GM19193 (cell line): ENCODE measurements around the gene SELENOF.

Source experiments
- POLR2A ChIP-seq: IDR thresholded peaks from 4 replicates; pipeline ENCODE4 v1.6.1; 2011; ENCODE audit not compliant: insufficient read depth, insufficient read length; ENCODE audit errors: extremely low read depth

Gene SELENOF

DNA sequence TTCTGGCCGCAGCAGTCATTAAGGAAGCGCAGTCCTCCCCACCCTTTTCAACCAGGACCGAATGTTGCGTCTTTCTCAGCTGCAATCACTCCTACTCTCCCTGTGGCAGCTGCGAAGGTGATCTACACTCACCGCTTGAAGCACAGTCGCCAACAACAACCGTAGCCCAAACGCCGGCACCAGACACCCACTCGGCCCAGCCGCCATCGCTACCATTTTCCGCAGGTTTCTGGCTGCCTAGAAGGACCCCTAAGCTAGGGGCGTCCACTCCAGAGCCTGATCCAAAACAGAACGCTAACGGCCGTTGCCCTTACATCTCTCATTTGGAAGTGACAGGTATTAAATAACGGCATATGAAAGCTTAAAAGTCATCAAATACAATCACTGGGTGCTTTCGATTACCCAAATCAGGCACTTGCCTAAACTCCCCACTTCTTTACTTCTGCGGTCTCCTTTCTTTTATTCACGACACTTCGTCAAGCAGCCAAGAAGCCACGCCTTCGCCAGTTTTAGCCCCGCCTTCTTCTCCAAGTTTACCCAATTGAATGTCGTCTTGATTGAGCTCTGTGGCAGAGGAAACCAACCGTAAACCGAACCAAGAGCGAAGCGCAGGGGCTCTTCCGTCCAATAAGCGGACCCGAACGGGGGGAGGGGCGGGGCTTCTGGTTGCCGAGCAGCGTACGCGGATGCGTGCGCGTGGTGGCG lies at the start of gene SELENOF:
TSS of gene SELENOF (minus strand) at position 231 of the 705 bp plus-strand sequence. CDS start at position 216, 15 bp downstream.
- TF ChIP-seq POLR2A, result peak; percentile 88

DNA sequence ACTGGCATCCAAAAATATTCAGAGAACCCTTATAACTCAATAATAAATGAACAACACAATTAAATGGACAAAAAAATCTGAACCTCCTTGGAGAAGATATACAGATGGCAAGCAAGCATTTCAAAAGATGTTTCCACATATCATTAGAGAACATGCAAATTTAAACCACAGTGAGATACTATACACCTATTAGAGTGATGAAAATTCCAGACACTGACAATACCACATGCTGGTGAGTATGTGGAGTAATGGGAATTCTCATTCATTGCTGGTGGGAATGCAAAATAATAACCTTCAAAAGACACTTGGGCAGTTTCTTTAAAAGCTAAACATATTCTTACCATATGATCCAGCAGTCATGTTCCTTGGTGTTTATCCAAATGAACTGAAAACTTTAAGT lies 46.6 kb upstream of the SELENOF start:
- TF ChIP-seq POLR2A, result no peak

DNA sequence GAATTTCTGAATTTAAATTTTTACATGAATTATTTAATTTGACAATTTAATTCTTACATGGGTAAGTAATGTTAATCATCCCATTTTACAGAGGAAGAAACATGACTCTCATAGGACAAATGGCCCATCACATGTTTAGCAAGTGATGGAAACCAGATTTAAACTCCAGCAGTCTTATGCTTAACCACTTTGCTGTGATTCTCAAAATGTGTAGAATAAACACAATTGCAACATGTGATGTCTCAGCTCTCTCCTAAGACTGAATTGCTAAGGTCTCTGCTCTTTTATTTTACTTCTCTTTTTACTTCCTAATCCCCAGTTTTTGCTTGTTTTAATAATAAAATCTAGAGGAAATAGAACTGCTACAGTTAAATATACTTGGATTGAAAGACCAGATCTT lies 43.3 kb upstream of the SELENOF start:
- TF ChIP-seq POLR2A, result no peak

DNA sequence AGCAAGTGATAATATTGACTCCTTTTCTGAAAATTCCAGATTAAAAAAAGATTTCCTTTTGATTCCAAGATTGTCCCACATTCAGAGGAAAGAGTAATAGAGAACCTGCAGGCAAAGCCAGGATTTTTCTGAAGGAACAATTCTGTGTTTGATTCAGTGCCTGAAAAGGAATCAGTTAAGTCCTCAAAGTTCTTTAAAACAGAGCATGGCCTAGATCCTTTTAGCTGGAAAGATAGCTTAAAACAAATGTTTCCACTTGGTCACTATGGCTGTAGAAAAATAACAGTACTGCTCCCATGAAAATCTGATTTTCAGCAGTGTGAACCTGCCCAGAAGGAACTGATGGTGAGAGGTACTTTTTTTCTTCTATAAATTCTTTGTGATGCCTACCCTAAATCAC lies 42.3 kb upstream of the SELENOF start:
- TF ChIP-seq POLR2A, result no peak

DNA sequence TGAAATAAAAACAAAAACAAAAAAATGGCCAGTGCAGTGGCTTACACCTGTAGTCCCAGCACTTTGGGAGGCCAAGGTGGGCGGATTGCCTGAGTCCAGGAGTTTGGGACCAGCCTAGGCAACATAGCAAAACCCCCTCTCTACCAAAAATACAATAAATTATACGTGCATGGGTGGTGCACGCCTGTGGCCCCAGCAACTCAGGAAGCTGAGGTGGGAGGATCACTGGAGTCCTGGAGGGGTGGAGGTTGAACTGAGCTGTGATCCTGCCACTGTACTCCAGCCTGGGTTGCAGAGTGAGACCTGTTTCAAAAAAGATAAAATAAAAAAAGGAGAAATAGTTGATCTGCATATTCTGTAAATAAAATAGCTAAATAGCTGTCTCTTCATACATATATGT lies 41.8 kb upstream of the SELENOF start:
- no peak for TF ChIP-seq POLR2A

DNA sequence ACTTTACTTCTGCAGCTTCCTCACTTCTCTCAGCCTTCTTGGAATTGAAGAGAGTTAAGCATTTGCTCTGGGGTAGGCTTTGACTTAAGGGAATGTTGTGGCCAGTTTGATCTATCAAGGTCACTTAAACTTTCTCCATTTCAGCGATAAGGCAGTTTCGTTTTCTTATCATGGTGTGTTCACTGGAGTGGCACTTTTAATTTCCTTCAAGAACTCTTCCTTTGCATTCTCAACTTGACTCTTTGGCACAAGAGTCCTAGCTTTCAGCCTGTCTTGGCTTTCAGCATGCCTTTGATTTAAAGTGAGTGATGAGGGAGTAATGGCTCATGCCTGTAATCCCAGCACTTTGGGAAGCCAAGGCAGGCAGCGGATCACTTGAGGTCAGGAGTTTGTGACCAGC lies 39.2 kb upstream of the SELENOF start:
- no peak for TF ChIP-seq POLR2A

DNA sequence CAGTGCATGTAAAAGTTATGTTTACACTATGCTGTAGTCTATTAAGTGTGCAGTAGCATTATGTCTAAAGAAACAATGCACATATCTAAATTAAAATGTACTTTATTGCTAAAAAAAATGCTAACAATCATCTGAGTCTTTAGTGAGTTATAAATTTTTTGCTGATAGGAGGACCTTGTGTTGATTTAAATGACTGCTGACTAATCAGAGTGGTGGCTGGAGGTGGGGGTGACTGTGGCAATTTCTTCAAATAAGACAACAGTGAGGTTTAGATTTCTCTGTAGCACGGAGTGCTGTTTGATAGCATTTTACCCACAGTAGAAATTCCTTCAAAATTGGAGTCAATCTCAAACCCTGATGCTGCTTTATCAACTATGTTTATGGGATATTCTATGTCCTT lies 37.5 kb upstream of the SELENOF start:
- TF ChIP-seq POLR2A, result no peak

DNA sequence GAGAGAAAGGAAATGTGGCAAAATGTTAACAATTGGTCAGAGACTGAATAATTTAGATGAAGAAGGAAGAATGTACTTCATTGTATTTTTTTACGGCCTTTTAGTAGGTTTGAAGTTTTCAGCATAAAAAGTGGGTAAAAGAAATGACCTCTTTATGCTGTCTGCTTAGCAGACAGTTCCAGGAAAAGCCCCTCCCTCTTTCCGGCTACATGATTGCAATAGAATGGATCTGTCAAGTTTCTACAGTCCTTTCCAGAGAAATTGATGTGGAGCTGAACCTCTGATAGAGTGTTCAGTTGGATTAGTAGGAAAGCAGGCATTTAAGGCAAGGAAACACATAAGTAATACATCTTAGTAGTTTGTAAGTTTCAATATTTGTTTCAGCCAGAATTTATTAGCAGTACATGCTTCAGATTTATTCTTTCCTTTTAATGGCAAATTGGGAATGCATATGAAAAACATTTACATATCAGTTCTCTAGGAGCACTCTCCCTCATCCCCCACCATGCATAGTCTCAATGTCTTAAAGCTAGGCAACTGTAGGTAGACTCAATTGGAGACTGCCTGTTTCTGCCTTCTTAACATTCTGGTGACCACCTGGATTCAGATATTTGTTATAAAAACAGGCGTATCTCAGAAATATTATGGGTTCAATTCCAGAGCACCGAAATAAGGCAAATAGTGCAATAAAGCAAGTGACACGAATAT lies 36.9 kb upstream of the SELENOF start:
- TF ChIP-seq POLR2A, result no peak

DNA sequence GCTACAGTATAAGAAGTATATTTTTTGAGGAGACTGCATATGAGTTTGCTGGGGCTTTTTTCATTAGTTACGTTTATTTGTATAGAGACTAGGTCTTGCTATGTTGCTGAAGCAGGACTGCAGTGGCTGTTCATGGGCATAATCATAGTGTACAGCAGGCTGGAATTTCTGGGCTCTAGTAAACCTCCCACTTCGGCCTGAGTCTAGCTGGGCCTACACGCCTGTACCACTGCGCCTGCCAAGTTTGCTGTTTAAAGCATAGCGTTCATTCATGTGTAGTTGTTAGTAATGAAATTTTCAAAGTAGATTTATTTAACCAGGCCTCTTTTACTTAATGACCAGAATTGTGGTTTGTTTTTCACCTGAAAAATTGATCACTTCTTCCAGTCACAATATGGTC lies 34.3 kb upstream of the SELENOF start:
- TF ChIP-seq POLR2A, result no peak

DNA sequence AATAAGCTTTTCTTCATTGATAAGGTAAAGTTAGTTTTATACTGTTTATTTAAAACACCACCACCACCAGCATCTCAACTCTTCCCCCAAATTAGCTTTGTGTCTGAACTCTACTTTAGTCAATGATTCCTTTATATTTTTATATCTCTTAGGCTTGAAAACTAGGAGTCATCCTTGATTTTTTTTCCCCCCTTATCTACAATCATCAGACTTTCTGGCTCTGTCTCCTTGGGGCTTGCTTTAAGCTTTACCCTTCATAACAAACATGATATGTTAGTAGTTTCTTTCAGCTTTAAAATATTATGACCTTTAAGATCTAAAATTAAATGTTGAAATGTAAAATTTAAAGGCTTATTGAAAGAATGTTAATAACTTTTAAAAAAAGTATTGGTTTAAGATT lies 28.8 kb upstream of the SELENOF start:
- TF ChIP-seq POLR2A, result no peak

DNA sequence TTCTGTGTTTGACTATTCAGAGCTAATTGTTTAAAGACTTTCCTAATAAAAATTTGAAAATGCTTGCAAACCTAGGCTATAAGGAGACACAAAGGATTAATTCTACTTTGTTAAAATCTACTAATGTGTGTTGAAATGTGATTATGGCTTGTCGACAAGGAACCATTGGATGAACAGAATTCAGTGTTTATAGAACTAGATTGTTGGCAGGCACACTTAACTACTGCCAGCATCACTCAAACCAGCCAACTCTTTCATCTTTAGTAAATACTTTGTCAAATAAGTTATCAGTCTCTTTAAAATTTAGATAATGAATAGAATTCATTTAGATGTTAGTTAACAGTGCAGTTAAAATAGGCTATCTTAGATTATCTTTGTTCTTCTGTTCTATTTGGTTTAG lies 28.1 kb upstream of the SELENOF start:
- TF ChIP-seq POLR2A, result no peak

DNA sequence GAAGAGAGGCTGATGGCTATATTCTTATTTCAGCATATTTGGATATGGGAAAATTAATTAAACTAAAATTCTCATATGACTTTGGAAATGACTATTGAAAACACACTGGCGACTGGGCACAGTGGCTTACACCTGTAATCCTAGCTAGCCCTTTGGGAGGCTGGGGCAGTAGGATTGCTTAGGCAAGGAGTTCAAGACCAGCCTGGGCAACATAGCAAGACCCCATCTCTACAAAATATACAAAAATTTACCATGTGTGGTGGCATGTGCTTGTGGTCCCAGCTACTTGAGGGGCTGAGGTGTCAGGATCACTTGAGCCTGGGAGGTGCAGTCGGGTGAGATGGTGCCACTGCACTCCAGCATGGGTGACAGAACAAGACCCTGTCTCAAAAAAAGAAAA lies 26.7 kb upstream of the SELENOF start:
- no peak for TF ChIP-seq POLR2A

DNA sequence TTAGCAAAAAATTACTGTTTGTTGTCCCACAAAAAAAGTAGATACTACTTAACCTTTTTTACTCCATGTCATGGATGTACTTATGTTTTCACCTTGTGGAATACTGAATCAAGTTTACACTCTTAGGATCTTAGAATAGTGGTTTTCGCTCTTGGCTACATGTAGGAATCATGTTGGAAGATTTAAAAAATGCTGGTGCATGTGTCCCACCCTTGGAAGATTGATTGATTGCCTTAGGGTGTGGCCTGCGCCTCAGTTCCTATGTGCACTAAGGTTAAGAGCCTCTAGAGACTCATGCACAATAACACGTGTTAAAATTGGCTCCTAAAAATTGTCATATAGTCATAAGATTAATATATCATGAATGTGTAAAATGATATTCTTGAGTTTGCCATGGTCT lies 25.5 kb upstream of the SELENOF start:
- no peak for TF ChIP-seq POLR2A

DNA sequence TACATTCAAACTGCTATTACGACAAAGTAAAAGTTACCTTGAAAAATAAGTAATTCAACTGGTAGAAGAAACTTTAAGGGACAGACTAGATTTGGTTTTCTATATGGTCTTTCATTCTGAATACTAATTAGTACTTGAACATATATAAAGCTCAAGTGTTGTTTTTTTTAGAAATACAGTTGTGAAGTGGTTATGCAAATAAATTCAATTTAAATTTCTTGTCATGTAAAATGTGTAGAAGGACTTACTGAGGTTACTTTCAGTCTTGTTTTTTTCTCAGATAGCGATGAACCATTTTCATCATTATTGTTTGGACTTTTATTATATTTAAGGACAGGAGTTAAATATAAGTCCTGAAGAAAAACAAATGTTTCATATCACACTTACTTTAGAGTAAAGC lies 24.9 kb upstream of the SELENOF start:
- TF ChIP-seq POLR2A, result no peak

DNA sequence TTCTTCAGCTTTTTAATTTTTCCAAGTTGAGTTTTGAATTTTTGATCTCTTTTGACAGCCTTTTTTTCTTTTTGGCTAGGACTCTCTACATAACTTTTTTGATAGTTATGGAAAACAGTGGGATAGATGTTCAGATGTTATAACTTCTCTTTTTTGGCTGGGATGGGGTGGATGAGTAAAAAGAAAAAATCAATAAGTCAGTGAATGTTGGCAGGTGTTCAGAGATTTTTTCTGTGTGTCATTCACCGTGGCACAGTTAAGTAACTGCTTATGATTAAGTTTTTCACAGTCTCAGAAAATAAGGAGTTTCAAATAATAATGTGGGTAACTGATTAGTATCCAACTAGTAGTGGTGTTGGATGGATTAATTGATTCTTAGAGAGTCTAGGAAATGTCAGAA lies 24.5 kb upstream of the SELENOF start:
- no peak for TF ChIP-seq POLR2A
